GM19240 (cell line): ENCODE measurements around the gene CCDC68.
"Not testable (repeated sequence)": the region's sequence is repeated elsewhere in the genome, so short reads cannot be mapped to it uniquely, and the experiment has no call there.

Experiments
- DNase-seq: peaks from one replicate; pipeline ENCODE4 v3.0.0; 2011; ENCODE audit warnings: low spot score; ENCODE audit not compliant: insufficient read length

Gene CCDC68

GRCh38 chr18:54878659-54879358 lies 80.5 kb downstream of the CCDC68 start:
- DNase-seq, result no peak

DNA sequence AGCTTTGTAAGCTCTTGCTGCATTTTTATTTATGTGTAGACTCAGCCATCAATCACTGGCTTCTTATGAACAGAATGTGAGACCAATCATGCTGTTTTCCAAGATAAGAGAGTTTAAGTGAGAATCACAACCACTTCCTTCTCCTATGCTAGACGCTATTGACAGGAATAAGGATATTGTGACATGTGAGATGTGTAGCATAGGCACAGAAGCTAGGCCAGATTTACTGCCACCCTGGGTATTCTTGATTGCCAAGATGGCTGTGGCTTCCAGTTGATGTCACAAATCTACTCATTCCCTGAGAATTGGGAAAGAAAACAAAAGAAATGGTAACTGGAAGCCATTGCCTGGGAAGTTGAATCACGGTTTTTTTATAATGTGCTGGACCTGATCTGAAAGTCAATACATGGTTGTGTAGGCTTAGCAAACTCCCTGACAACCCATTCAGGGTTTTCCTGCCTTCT lies 81.1 kb downstream of the CCDC68 start:
- DNase-seq, result no peak

DNA sequence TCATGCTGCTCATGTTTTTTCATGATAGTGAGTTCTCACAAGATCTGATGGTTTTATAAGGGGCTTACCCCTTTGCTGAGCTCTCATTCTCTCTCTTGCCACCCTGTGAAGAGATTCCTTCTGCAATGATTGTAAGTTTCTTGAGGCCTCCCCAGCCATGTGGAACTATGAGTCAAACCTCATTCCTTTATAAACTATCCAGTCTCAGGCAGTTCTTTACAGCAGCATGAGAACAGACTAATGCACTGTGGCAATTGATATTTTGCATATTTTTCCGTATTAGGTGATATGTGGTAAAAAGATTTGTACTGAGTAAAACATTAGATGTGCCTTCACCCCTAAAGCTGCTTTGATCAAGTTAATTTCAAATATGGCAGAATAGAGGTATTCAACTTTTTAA lies 82.2 kb downstream of the CCDC68 start:
- no peak for DNase-seq

- no peak for DNase-seq
Observed at GRCh38 chr18:54875063-54875462, 84.2 kb downstream of the CCDC68 start.

GRCh38 chr18:54873884-54874255 lies 85.4 kb downstream of the CCDC68 start:
- no peak for DNase-seq

- no peak for DNase-seq
Observed at GRCh38 chr18:54872681-54873080, 86.6 kb downstream of the CCDC68 start.

GRCh38 chr18:54871231-54871630 lies 88.0 kb downstream of the CCDC68 start:
- DNase-seq, result no peak

- DNase-seq, result no peak
Observed at GRCh38 chr18:54867131-54867530, 92.1 kb downstream of the CCDC68 start.

DNA sequence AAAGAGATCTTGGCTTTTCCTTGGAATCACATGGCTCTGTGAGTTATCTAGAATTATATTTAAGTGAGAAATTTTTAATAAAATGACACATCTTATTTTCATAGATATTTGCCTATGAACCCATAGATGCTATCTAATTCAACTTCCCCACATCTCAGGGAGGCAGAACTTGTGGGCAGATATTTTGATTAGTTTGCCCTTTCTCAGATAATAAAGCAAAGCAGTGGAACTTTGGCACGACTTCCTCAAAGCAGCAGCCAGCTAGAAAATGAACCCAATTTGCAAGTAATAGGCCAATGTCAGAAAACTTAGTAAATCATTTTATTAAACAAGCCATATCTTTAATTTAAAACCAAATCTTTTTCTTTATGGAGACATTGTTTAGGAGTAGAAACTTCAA lies 98.3 kb downstream of the CCDC68 start:
- no peak for DNase-seq

- no peak for DNase-seq
Observed at GRCh38 chr18:54859667-54860421, 99.4 kb downstream of the CCDC68 start.

DNA sequence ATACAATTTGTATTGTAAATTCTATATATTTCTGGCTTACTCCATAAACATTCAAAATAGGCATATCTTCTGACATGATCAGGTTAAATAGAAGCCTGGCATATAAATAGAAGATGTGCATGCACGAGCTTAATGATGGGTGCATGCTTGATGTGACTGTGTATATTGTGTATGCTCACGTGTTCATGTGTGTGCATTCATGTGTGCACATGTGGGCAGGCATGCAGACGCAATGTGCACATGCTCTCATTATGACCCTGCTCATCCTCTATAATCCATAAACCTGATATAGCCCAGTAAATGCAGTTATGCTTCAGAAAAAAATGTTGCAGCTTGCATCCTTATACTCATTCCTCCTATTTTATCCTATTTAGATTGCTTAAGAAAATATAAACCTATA lies 101.8 kb downstream of the CCDC68 start:
- no peak for DNase-seq

DNA sequence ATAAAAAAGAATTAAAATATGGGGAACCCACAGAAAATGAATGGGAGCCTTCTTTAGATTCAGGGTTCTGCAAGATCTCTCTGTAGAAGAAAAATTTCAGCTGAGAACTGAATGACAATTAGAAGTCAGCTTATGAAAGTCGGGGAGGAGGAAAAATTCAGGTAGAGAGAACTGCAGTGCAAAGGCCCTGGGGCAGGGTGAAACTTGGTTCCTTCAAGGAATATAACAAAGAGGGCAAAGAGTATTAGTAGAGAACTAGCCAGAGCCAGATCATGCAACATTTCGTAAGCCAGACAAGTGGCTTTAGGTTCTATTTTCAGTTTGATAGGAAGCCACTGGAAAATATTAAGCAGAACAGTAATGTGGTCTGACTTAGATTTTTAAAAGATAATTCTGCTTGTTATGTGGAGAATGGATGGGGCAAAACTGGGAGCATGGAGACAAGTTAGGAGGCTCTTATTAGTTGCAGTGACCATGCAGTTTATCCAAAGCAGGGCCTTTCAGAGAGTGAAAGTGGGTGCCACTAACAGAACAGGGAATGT lies 103.1 kb downstream of the CCDC68 start:
- no peak for DNase-seq

DNA sequence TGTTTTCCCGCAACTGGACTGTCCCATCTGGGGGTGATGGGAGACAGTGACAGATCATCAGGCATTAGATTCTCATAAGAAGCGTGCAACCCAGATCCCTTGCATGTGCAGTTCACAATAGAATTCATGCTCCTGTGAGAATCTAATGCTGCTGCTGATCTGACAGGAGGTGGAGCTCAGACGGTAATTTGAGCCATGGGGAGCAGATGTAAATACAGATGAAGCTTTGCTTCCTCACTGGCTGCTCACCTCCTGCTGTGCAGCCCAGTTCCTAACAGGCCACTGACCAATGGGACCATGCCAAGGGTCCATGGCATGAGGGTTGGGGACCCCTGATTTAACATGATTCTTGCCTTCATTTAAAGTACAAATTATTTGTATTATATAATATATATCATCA lies 104.2 kb downstream of the CCDC68 start:
- DNase-seq, result not testable (repeated sequence)

- no peak for DNase-seq
Observed at GRCh38 chr18:54852780-54853675, 106.2 kb downstream of the CCDC68 start.
